Caco-2 (cell line): ENCODE results near the gene SELENOO. TPM values are rescaled to one million over a fixed set of nuclear protein-coding genes. Genes with fewer than 3 reads are reported as not detected.
"Not testable (repeated sequence)": the region's sequence is repeated elsewhere in the genome, so short reads cannot be mapped to it uniquely, and the experiment has no call there.

Source experiments
- BruUV-seq: library from RNA; stranded (reverse); fragments of 400-500 nt; replicated peaks from 2 replicates; lab custom pipeline; 2021; lab: Mats Ljungman, UMichigan
- CTCF ChIA-PET: fragments of 300-600 bp; sonication (Branson Sonifier 250); formaldehyde crosslinking; loops from one replicate; lab custom pipeline; 2022; ENCODE audit warnings: antibody characterized with exemption; lab: Charles Lee
- POLR2A ChIA-PET: fragments of 300-600 bp; sonication (Branson Sonifier 250); formaldehyde crosslinking; loops from one replicate; lab custom pipeline; 2022; ENCODE audit warnings: antibody characterized with exemption; lab: Charles Lee
- DNase-seq, 2 experiments: peaks; one replicate each; pipeline versions ENCODE4 v3.0.0 to v3.0.0-alpha.2; 2020 to 2022
- H3K27me3 ChIP-seq: replicated peaks from 2 replicates; pipeline ENCODE4 v1.6.0; 2011; ENCODE audit warnings: low read length; ENCODE audit not compliant: control insufficient read depth, insufficient read depth
- H3K36me3 ChIP-seq: 2 replicates; pipeline ENCODE4 v1.5.1; 2011; ENCODE audit warnings: low read length; ENCODE audit not compliant: control insufficient read depth, insufficient read depth
- H3K4me1 ChIP-seq: fragments of 250-450 bp; sonication (Bioruptor Pico); 2 replicates; pipeline ENCODE4 v1.5.1; 2020; ENCODE audit warnings: mild to moderate bottlenecking
- H3K4me3 ChIP-seq: 2 replicates; pipeline ENCODE4 v1.5.1; 2011; ENCODE audit warnings: low read depth, mild to moderate bottlenecking, control low read depth, low read length
- H3K9me3 ChIP-seq: fragments of 250-450 bp; sonication (Bioruptor Pico); 2 replicates; pipeline ENCODE4 v1.5.1; 2020; ENCODE audit warnings: mild to moderate bottlenecking, moderate library complexity
- H3K27ac Mint-ChIP-seq: one replicate; pipeline ENCODE4 v1.8.0; 2022; ENCODE audit warnings: mixed read lengths; ENCODE audit not compliant: unreplicated experiment
- H3K27me3 Mint-ChIP-seq: one replicate; pipeline ENCODE4 v1.8.0; 2022; ENCODE audit warnings: mixed read lengths; ENCODE audit not compliant: insufficient read depth, unreplicated experiment
- H3K36me3 Mint-ChIP-seq: one replicate; pipeline ENCODE4 v1.8.0; 2022; ENCODE audit warnings: mild to moderate bottlenecking, mixed read lengths; ENCODE audit not compliant: insufficient read depth, unreplicated experiment
- H3K4me1 Mint-ChIP-seq: one replicate; pipeline ENCODE4 v1.8.0; 2022; ENCODE audit warnings: low read depth, mixed read lengths; ENCODE audit not compliant: unreplicated experiment
- H3K4me3 Mint-ChIP-seq: one replicate; pipeline ENCODE4 v1.8.0; 2022; ENCODE audit warnings: mild to moderate bottlenecking, moderate library complexity, mixed read lengths; ENCODE audit not compliant: unreplicated experiment
- H3K9me3 Mint-ChIP-seq: one replicate; pipeline ENCODE4 v1.8.0; 2022; ENCODE audit warnings: mixed read lengths; ENCODE audit not compliant: unreplicated experiment
- CTCF ChIP-seq, 2 experiments: fragments of 200-600 bp in 1 of 2; IDR thresholded peaks; 1 replicate in 1 of 2; 2 replicates in 1 of 2; pipeline versions ENCODE4 v1.5.1 to v1.8.0; 2011 to 2022; ENCODE audit warnings: antibody characterized with exemption in 1 of 2, control low read depth in 1 of 2, inconsistent platforms in 1 of 2, low read depth in 1 of 2, low read length in 1 of 2, mild to moderate bottlenecking in 1 of 2, moderate library complexity in 1 of 2; ENCODE audit not compliant: insufficient read depth in 1 of 2, severe bottlenecking in 1 of 2, unreplicated experiment in 1 of 2
- intact Hi-C: fragments of 100-400 bp; cut with micrococcal nuclease; formaldehyde crosslinking; loops from one replicate; pipeline ENCODE4 v1.10.0; 2022; ENCODE audit not compliant: unreplicated experiment
- total RNA-seq: library from RNA; stranded (reverse); gene quantifications from 2 replicates; pipeline ENCODE4 v1.2.3, GENCODE V29; 2022

SELENOO gene
- total RNA-seq, 1 experiment from 2014 or later: 29.3 TPM

GRCh38 chr22:50203288-50203687, 2.5 kb downstream of the SELENOO start:
- no peaks in the 10 kb centered on the region for H3K27me3 ChIP-seq
- H3K27ac Mint-ChIP-seq: no peak overlapping the region
- no peak overlapping the region for H3K4me3 ChIP-seq
- DNase-seq: no peak
- no peak overlapping the region for H3K4me3 Mint-ChIP-seq
- intact Hi-C loops: no loop called here
- POLR2A ChIA-PET: no interaction called here
- peaks cover 13% of the 10 kb centered on the region for H3K4me1 Mint-ChIP-seq
- CTCF ChIA-PET: no interaction called here
- H3K27me3 Mint-ChIP-seq: no peaks in the 10 kb centered on the region
- no peaks in the 10 kb centered on the region for H3K9me3 ChIP-seq
- BruUV-seq: no TSS peak
- H3K36me3 Mint-ChIP-seq: peaks cover 27% of the 10 kb centered on the region
- no peaks in the 10 kb centered on the region for H3K36me3 ChIP-seq
- no peaks in the 10 kb centered on the region for H3K9me3 Mint-ChIP-seq
- peaks cover 4% of the 10 kb centered on the region for H3K4me1 ChIP-seq
- no peak for TF ChIP-seq CTCF (IDR thresholded peaks at IDR 0.05; ENCODE audit: insufficient read depth in 1 of 2, low read depth in 1 of 2, low read length in 1 of 2, severe bottlenecking in 1 of 2, unreplicated experiment in 1 of 2)

- no peak for TF ChIP-seq CTCF (IDR thresholded peaks at IDR 0.05; ENCODE audit: insufficient read depth in 1 of 2, low read depth in 1 of 2, low read length in 1 of 2, severe bottlenecking in 1 of 2, unreplicated experiment in 1 of 2)
These were observed 3.8 kb downstream of the SELENOO start for GRCh38 chr22:50204571-50204970.

GRCh38 chr22:50204998-50205397, 4.2 kb downstream of the SELENOO start:
- intact Hi-C loops, H3K4me1 ChIP-seq, H3K27me3 ChIP-seq, H3K27ac Mint-ChIP-seq, DNase-seq, POLR2A ChIA-PET, H3K4me3 Mint-ChIP-seq, BruUV-seq, H3K9me3 Mint-ChIP-seq, H3K4me3 ChIP-seq, H3K36me3 ChIP-seq, CTCF ChIA-PET, H3K9me3 ChIP-seq, H3K27me3 Mint-ChIP-seq: not testable (repeated sequence)
- Mint-ChIP-seq H3K36me3 (peaks cover 33% of the 10 kb centered on the region), H3K4me1 (peaks cover 17% of the 10 kb centered on the region)

More at GRCh38 chr22:50204571-50204970, 3.8 kb downstream of the SELENOO start:
- Mint-ChIP-seq H3K27me3 (no peaks in the 10 kb centered on the region), H3K36me3 (peaks cover 29% of the 10 kb centered on the region), H3K4me3 (no peak overlapping the region), H3K4me1 (peaks cover 13% of the 10 kb centered on the region), H3K9me3 (no peaks in the 10 kb centered on the region), H3K27ac (no peak overlapping the region)
- CTCF ChIA-PET: no interaction called here
- POLR2A ChIA-PET: no interaction called here
- Histone ChIP-seq H3K27me3 (no peaks in the 10 kb centered on the region), H3K4me1 (peaks cover 4% of the 10 kb centered on the region), H3K9me3 (no peaks in the 10 kb centered on the region), H3K4me3 (no peak overlapping the region), H3K36me3 (no peaks in the 10 kb centered on the region)
- BruUV-seq: no TSS peak
- DNase-seq: no peak
- intact Hi-C loops: no loop called here
